Keratinocyte (primary cell): Measurements from ENCODE around the gene PREP. TPM values are rescaled to one million over a fixed set of nuclear protein-coding genes. Genes with fewer than 3 reads are reported as not detected.

Source experiments
- DNase-seq: peaks from one replicate; pipeline ENCODE4 v3.0.0-alpha.2; 2011; ENCODE audit warnings: low read depth, missing footprints, low spot score
- FAIRE-seq: peaks from 2 replicates; lab custom pipeline; 2011; peaks lifted over from hg19 to GRCh38; lab: Jason Lieb, UNC
- H2AFZ ChIP-seq: 2 replicates; pipeline ENCODE4 v1.6.0; 2012; ENCODE audit warnings: low read length, control low read depth, inconsistent platforms; ENCODE audit not compliant: control insufficient read depth
- H3K27ac ChIP-seq: 2 replicates; pipeline ENCODE4 v1.5.1; 2011; ENCODE audit warnings: low read length; ENCODE audit not compliant: control insufficient read depth, insufficient read depth
- H3K27me3 ChIP-seq: 3 replicates; pipeline ENCODE4 v1.6.0; 2011; ENCODE audit warnings: low read length; ENCODE audit not compliant: control insufficient read depth, insufficient read depth; ENCODE audit errors: extremely low read depth
- H3K36me3 ChIP-seq, 2 experiments: 2 replicates in 1 of 2; 3 replicates in 1 of 2; pipeline ENCODE4 v1.5.1; 2011; ENCODE audit warnings: low read length in 2 of 2, mild to moderate bottlenecking in 1 of 2; ENCODE audit not compliant: control insufficient read depth in 2 of 2, insufficient read depth in 2 of 2; ENCODE audit errors: extremely low read depth in 1 of 2
- H3K4me1 ChIP-seq: 3 replicates; pipeline ENCODE4 v1.5.1; 2011; ENCODE audit warnings: low read length; ENCODE audit not compliant: control insufficient read depth, insufficient read depth; ENCODE audit errors: extremely low read depth
- H3K4me2 ChIP-seq: 3 replicates; pipeline ENCODE4 v1.6.0; 2011; ENCODE audit warnings: low read depth, low read length; ENCODE audit not compliant: control insufficient read depth, insufficient read depth; ENCODE audit errors: extremely low read depth
- H3K4me3 ChIP-seq, 3 experiments: fragments of 200-600 bp in 1 of 3; sonication (generic) in 1 of 3; 2 replicates in 2 of 3; 3 replicates in 1 of 3; pipeline ENCODE4 v1.5.1; 2011 to 2016; ENCODE audit warnings: low read length in 3 of 3, mild to moderate bottlenecking in 3 of 3, control low read depth in 2 of 3, inconsistent platforms in 1 of 3, low read depth in 1 of 3, mixed read lengths in 1 of 3, mixed run types in 1 of 3, moderate library complexity in 1 of 3; ENCODE audit not compliant: control insufficient read depth in 2 of 3, insufficient read depth in 2 of 3; ENCODE audit errors: extremely low read depth in 1 of 3
- H3K79me2 ChIP-seq: 2 replicates; pipeline ENCODE4 v1.6.0; 2012; ENCODE audit warnings: low read length; ENCODE audit not compliant: control insufficient read depth, insufficient read depth
- H3K9ac ChIP-seq: 3 replicates; pipeline ENCODE4 v1.6.0; 2011; ENCODE audit warnings: low read length; ENCODE audit not compliant: control insufficient read depth, insufficient read depth; ENCODE audit errors: extremely low read depth
- H3K9me1 ChIP-seq: 3 replicates; pipeline ENCODE4 v1.6.0; 2011; ENCODE audit warnings: low read length; ENCODE audit not compliant: control insufficient read depth, insufficient read depth; ENCODE audit errors: extremely low read depth
- H3K9me3 ChIP-seq: 2 replicates; pipeline ENCODE4 v1.5.1; 2012; ENCODE audit warnings: low read depth, low read length; ENCODE audit not compliant: control insufficient read depth
- H4K20me1 ChIP-seq: 3 replicates; pipeline ENCODE4 v1.6.0; 2011; ENCODE audit warnings: low read length; ENCODE audit not compliant: control insufficient read depth, insufficient read depth; ENCODE audit errors: extremely low read depth
- CTCF ChIP-seq, 3 experiments: IDR thresholded peaks in 1 of 3; conservative IDR thresholded peaks in 1 of 3; optimal IDR thresholded peaks in 1 of 3; 2 replicates in 2 of 3; 3 replicates in 1 of 3; pipeline versions ENCODE3 to v1.5.1; 2011; ENCODE audit warnings: low read length in 3 of 3, mild to moderate bottlenecking in 3 of 3, moderate library complexity in 2 of 3, control low read depth in 1 of 3, inconsistent platforms in 1 of 3; ENCODE audit not compliant: insufficient read depth in 2 of 3; ENCODE audit errors: extremely low read depth in 1 of 3
- EZH2 ChIP-seq: IDR thresholded peaks from one replicate; pipeline ENCODE4 v1.6.1; 2012; ENCODE audit warnings: inconsistent platforms, mild to moderate bottlenecking, low read length, moderate library complexity
- dilution Hi-C: fragments of 300-500 bp; cut with MboI; formaldehyde crosslinking; loops from one replicate; pipeline ENCODE4 v1.7.0; 2020; ENCODE audit warnings: low sequenced_read_pairs; ENCODE audit not compliant: extremely low pct_ligation_motif_present
- polyA plus RNA-seq, 5 experiments: library from polyadenylated mRNA; depleted of rRNA in 3 of 5; stranded (reverse) in 3 of 5; stranded (forward) in 1 of 5; unstranded in 1 of 5; fragments of >200 nt; gene quantifications; 1 replicate in 1 of 5; 2 replicates in 3 of 5; 3 replicates in 1 of 5; pipeline versions ENCODE4 v1.2.1 to v1.2.3, GENCODE V29; 2011 to 2012; ENCODE audit warnings: missing spikeins in 2 of 5, low read depth in 1 of 5, low replicate concordance in 1 of 5

Gene PREP
- polyA plus RNA-seq, 1 donor (not counting 4 experiments of a cell fraction or from before 2014, with no cell fraction given), result 48.3 TPM

GRCh38 chr6:105382496-105382895 lies 20.4 kb downstream of the PREP start:
- FAIRE-seq (no peak), DNase-seq (no peak)
- H3K9ac ChIP-seq, result no peak overlapping the region
- H2AFZ ChIP-seq, result no peak overlapping the region
- peaks cover 27% of the 10 kb centered on the region for H3K4me1 ChIP-seq
- H3K4me2 ChIP-seq, result no peak overlapping the region
- H3K27me3 ChIP-seq, result no peaks in the 10 kb centered on the region
- H3K4me3 ChIP-seq, result no peak overlapping the region
- H3K79me2 ChIP-seq, result peaks cover 75% of the 10 kb centered on the region
- H3K36me3 ChIP-seq, result peaks cover 0 to 4% of the 10 kb centered on the region in 2 experiments
- peaks cover 5% of the 10 kb centered on the region for H3K9me1 ChIP-seq
- dilution Hi-C loops, result no loop called here
- no peaks in the 10 kb centered on the region for H3K9me3 ChIP-seq
- no peaks in the 10 kb centered on the region for H4K20me1 ChIP-seq
- TF ChIP-seq CTCF (optimal IDR thresholded peaks at IDR 0.05 in 1 of 3, IDR thresholded peaks at IDR 0.05 in 1 of 3, conservative IDR thresholded peaks at IDR 0.05 in 1 of 3; ENCODE audit: extremely low read depth in 1 of 3, insufficient read depth in 2 of 3, low read length in 3 of 3), result no peak
- TF ChIP-seq EZH2, result no peak
- no peak overlapping the region for H3K27ac ChIP-seq

GRCh38 chr6:105380634-105381033 lies 22.2 kb downstream of the PREP start:
- DNase-seq (no peak), FAIRE-seq (no peak)
- no peak overlapping the region for H2AFZ ChIP-seq
- H3K9ac ChIP-seq, result no peak overlapping the region
- peaks cover 27% of the 10 kb centered on the region for H3K4me1 ChIP-seq
- dilution Hi-C loops, result no loop called here
- no peaks in the 10 kb centered on the region for H4K20me1 ChIP-seq
- peaks cover 64% of the 10 kb centered on the region for H3K79me2 ChIP-seq
- no peak overlapping the region for H3K4me2 ChIP-seq
- peaks cover 3 to 4% of the 10 kb centered on the region in 2 experiments for H3K36me3 ChIP-seq
- no peak overlapping the region for H3K4me3 ChIP-seq
- peaks cover 5% of the 10 kb centered on the region for H3K9me1 ChIP-seq
- no peak overlapping the region for H3K27ac ChIP-seq
- H3K9me3 ChIP-seq, result no peaks in the 10 kb centered on the region
- H3K27me3 ChIP-seq, result no peaks in the 10 kb centered on the region
- TF ChIP-seq EZH2 (no peak), CTCF (optimal IDR thresholded peaks at IDR 0.05 in 1 of 3, IDR thresholded peaks at IDR 0.05 in 1 of 3, conservative IDR thresholded peaks at IDR 0.05 in 1 of 3; ENCODE audit: extremely low read depth in 1 of 3, insufficient read depth in 2 of 3, low read length in 3 of 3) (no peak)
